ENCODE results near the gene SEC24D. TPM values are rescaled to one million over a fixed set of nuclear protein-coding genes. Genes with fewer than 3 reads are reported as not detected.
"Not testable (repeated sequence)": the region's sequence is repeated elsewhere in the genome, so short reads cannot be mapped to it uniquely, and the experiment has no call there.

SEC24D gene
- total and polyA plus RNA-seq, 2 experiments from 2014 or later = 37.6 to 94.8 TPM

DNA sequence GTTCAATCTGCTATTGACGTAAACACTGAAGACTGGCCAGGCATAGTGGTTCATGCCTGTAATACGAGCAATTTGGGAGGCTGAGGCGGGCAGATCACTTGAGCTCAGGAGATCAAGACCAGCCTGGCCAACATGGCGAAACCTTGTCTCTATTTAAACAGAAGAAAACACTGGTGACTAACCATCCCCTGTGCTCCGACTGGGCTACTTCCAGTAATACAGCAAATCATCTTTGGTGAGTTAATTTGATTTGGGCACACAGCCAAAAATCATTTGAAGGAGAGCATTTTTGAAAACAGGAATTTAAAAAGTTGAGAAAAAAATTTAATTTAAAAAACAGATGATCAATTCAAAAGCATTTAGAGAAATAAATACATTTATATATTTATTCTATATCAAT, 52.0 kb downstream of the SEC24D start:
- no peak overlapping the region for H3K27ac ChIP-seq (ENCODE audit: low read depth)
- no peaks in the 10 kb centered on the region for H3K4me1 ChIP-seq (ENCODE audit: insufficient read depth)
- no peak overlapping the region for H3K4me3 Mint-ChIP-seq
- H4K20me1 ChIP-seq (replicated peaks; ENCODE audit: insufficient read depth) = no peaks in the 10 kb centered on the region
- no peaks in the 10 kb centered on the region; the same call in 1 of the 2 replicates for H3K79me2 ChIP-seq (replicated peaks; ENCODE audit: insufficient read depth)
- DNase-seq (ENCODE audit: low spot score) = no peak
- H3K27me3 ChIP-seq (ENCODE audit: insufficient read depth) = no peaks in the 10 kb centered on the region
- H3K9me3 Mint-ChIP-seq = peaks cover 28% of the 10 kb centered on the region
- peaks cover 61% of the 10 kb centered on the region for H3K36me3 Mint-ChIP-seq (ENCODE audit: low read depth)
- no peak overlapping the region for H3K27ac Mint-ChIP-seq
- H3K4me3 ChIP-seq = no peak overlapping the region
- H3F3A ChIP-seq (replicated peaks; ENCODE audit: low read depth) = no peaks in the 10 kb centered on the region; the same call in 1 of the 2 replicates
- peaks cover 9% of the 10 kb centered on the region for H3K36me3 ChIP-seq (ENCODE audit: insufficient read depth)
- no peaks in the 10 kb centered on the region; the same call in 2 of the 3 replicates for H3K4me1 Mint-ChIP-seq
- H3K4me2 ChIP-seq = no peak overlapping the region
- H3K27me3 Mint-ChIP-seq (ENCODE audit: insufficient read depth, low read depth, poor library complexity) = no peaks in the 10 kb centered on the region
- no peak for TF ChIP-seq EZH2 (IDR thresholded peaks at IDR 0.05; ENCODE audit: low read depth, unreplicated experiment)
- no peak for TF ChIP-seq JUNB (IDR thresholded peaks at IDR 0.05; ENCODE audit: unreplicated experiment)
- TF ChIP-seq CREB1 (CRISPR knock-in tag; IDR thresholded peaks at IDR 0.05; ENCODE audit: low read depth) = no peak
- TF ChIP-seq STAT1 (IDR thresholded peaks at IDR 0.05; ENCODE audit: unreplicated experiment) = no peak
- no peak for TF ChIP-seq ZNF331 (CRISPR knock-in tag; IDR thresholded peaks at IDR 0.05; ENCODE audit: low read depth)
- no peak for TF ChIP-seq NANOG (IDR thresholded peaks at IDR 0.05; ENCODE audit: borderline replicate concordance)
- no peak for TF ChIP-seq ZNF114 (CRISPR knock-in tag; IDR thresholded peaks at IDR 0.05)
- TF ChIP-seq ZNF462 (CRISPR knock-in tag; IDR thresholded peaks at IDR 0.05) = no peak
- TF ChIP-seq, protein P1, sequence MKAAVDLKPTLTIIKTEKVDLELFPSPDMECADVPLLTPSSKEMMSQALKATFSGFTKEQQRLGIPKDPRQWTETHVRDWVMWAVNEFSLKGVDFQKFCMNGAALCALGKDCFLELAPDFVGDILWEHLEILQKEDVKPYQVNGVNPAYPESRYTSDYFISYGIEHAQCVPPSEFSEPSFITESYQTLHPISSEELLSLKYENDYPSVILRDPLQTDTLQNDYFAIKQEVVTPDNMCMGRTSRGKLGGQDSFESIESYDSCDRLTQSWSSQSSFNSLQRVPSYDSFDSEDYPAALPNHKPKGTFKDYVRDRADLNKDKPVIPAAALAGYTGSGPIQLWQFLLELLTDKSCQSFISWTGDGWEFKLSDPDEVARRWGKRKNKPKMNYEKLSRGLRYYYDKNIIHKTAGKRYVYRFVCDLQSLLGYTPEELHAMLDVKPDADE (IDR thresholded peaks at IDR 0.05) = no peak
- no peak for TF ChIP-seq EZH2phosphoT487 (IDR thresholded peaks at IDR 0.05; ENCODE audit: unreplicated experiment)
- ATAC-seq = no peak
- no peak overlapping the region for H2AFZ ChIP-seq
- H3K9me2 ChIP-seq (ENCODE audit: insufficient read depth) = 0 out of 2 replicates have a peak, but pooled peaks cover 3% of the 10 kb centered on the region

DNA sequence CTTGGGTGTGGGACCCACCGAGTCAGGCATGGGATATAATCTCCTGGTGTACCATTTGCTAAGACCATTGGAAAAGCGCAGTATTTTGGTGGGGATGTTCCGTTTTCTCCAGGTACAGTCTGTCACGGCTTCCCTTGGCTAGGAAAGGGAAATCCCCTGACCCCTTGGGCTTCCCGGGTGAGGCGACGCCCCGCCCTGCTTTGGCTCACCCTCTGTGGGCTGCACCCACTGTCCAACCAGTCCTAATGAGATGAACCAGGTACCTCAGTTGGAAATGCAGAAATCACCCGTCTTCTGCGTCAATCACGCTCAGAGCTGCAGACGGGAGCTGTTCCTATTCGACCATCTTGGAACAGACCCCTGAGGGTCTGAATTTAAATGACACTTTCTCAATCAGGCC, 53.0 kb downstream of the SEC24D start:
- not testable (repeated sequence) for H3K4me3 Mint-ChIP-seq

GRCh38 chr4:118777649-118778048, 58.3 kb downstream of the SEC24D start:
- H3K4me1 ChIP-seq (ENCODE audit: insufficient read depth) = peaks cover 19% of the 10 kb centered on the region
- H3K9me3 Mint-ChIP-seq = peaks cover 22% of the 10 kb centered on the region
- H3K27ac Mint-ChIP-seq; H2AFZ ChIP-seq; H3K27ac ChIP-seq (ENCODE audit: low read depth); H3K27me3 Mint-ChIP-seq (ENCODE audit: insufficient read depth, low read depth, poor library complexity); ATAC-seq; H3F3A ChIP-seq (replicated peaks; ENCODE audit: low read depth); H3K79me2 ChIP-seq (replicated peaks; ENCODE audit: insufficient read depth); H3K4me2 ChIP-seq; H3K4me3 Mint-ChIP-seq; DNase-seq (ENCODE audit: low spot score); H3K27me3 ChIP-seq (ENCODE audit: insufficient read depth); H3K36me3 ChIP-seq (ENCODE audit: insufficient read depth); H3K9me2 ChIP-seq (ENCODE audit: insufficient read depth); H4K20me1 ChIP-seq (replicated peaks; ENCODE audit: insufficient read depth); H3K4me3 ChIP-seq: not testable (repeated sequence)
- H3K4me1 Mint-ChIP-seq = peaks cover 23% of the 10 kb centered on the region
- peaks cover 41% of the 10 kb centered on the region for H3K36me3 Mint-ChIP-seq (ENCODE audit: low read depth)

More for the DNA sequence above, 53.0 kb downstream of the SEC24D start:
- not testable (repeated sequence) for H3K79me2 ChIP-seq (replicated peaks; ENCODE audit: insufficient read depth); H3K36me3 ChIP-seq (ENCODE audit: insufficient read depth); H3F3A ChIP-seq (replicated peaks; ENCODE audit: low read depth); H4K20me1 ChIP-seq (replicated peaks; ENCODE audit: insufficient read depth); H3K27ac Mint-ChIP-seq; H3K4me1 ChIP-seq (ENCODE audit: insufficient read depth); H3K27me3 Mint-ChIP-seq (ENCODE audit: insufficient read depth, low read depth, poor library complexity); DNase-seq (ENCODE audit: low spot score); H3K27ac ChIP-seq (ENCODE audit: low read depth); H3K27me3 ChIP-seq (ENCODE audit: insufficient read depth); H2AFZ ChIP-seq; H3K4me3 ChIP-seq; H3K9me2 ChIP-seq (ENCODE audit: insufficient read depth); ATAC-seq; H3K4me2 ChIP-seq; H3K4me1 Mint-ChIP-seq
- Mint-ChIP-seq H3K9me3 (peaks cover 28% of the 10 kb centered on the region), H3K36me3 (ENCODE audit: low read depth) (peaks cover 63% of the 10 kb centered on the region)
